Fibroblast of upper back skin (primary cell): ENCODE data around the gene PARD3.
"Not testable (repeated sequence)": the region's sequence is repeated elsewhere in the genome, so short reads cannot be mapped to it uniquely, and the experiment has no call there.

Source experiments
- DNase-seq: peaks from one replicate; pipeline ENCODE4 v3.0.0-alpha.2; 2013

Gene PARD3

DNA sequence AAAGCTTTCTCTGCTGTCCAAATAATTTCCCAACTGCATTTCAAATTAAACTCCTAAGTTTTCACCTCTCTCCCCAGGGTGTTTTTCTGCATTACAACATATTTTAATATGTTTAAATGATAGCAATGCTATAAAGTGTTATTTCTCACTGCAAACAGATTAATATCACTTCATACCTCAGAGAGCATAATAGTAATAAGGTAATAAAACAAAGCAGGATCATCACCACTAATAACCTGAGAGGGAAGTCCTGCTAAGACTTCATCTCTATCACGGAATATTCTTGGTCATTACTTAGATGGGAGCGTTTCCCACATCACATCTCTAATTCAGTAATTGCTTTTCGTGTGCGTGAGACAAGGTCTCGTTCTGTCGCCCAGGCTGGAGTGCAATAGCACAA, 168.8 kb downstream of the PARD3 start:
- no peak for DNase-seq

DNA sequence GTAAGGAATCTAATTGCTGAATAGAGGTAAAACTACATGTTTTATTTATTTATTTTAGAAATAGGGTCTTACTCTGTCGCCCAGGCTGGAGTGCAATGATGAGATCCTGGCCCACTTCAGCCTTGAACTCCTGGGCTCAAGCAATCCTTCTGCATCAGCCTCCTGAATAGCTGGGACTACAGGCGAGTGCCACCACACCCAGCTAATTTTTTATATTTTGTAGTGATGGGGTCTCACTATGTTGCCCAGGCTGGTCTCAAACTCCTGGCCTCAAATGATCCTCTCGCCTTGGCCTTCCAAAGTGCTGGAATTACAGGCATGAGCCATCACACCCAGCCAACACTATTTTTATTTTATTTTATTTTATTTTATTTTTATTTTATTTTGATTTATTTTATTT, 170.3 kb downstream of the PARD3 start:
- DNase-seq: not testable (repeated sequence)

- no peak for DNase-seq
Observed at GRCh38 chr10:34644224-34644623, 170.9 kb downstream of the PARD3 start.

- DNase-seq: no peak
Observed at GRCh38 chr10:34643620-34644019, 171.5 kb downstream of the PARD3 start.

DNA sequence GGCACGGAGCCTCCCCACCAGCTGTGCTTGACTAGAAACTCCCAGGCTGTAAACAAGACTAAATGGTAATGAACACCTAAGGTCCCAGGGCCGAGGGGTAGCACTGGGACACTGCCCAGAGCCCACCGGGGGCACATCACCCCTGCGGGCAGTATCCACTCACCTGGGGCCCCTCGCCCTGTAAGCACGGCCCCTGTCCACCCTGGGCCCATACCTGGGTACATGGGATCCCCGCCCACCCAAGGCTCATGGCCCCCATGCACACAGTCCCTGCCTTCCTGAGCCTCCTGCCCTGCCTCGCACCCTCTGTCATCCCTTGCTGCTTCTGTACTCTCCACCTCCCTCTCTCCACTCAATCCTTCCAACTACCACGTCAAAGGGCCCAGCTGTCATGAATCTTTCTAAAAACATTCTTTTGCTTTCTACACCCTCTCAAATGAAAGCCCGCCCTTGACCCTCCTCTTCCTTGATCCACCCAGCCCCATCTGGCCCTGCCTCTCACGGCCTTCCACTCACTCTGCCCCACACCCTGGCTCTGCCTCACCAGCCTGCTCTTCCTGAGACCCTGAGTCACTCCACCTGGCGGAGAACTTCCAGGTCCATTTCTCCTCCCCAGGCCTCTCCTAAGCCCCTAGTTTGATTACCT, 173.1 kb downstream of the PARD3 start:
- DNase-seq: no peak

GRCh38 chr10:34641147-34641912, 173.8 kb downstream of the PARD3 start:
- DNase-seq: no peak

GRCh38 chr10:34638406-34639054, 176.6 kb downstream of the PARD3 start:
- DNase-seq: peak; percentile 89

GRCh38 chr10:34637418-34637911, 177.6 kb downstream of the PARD3 start:
- DNase-seq: peak; percentile 36

DNA sequence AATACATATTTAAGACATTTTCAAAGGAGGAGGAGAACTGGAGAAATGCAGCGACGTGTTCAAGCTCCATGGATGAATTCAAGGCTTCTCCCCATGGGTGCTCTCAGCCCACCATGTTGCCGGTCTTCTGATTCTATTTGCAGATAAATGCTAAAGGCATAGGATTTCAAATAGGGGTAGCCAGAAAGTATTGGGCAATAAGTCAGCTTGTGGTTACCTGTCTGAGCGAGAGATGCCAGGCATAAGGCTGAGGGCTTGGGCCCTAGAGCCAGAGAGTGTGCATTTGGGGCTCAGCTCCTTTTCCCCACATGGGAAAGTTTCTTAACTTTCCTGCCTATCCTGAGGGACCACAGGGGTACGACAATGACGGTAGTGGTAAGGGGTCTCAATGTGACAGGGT, 180.0 kb downstream of the PARD3 start:
- no peak for DNase-seq

DNA sequence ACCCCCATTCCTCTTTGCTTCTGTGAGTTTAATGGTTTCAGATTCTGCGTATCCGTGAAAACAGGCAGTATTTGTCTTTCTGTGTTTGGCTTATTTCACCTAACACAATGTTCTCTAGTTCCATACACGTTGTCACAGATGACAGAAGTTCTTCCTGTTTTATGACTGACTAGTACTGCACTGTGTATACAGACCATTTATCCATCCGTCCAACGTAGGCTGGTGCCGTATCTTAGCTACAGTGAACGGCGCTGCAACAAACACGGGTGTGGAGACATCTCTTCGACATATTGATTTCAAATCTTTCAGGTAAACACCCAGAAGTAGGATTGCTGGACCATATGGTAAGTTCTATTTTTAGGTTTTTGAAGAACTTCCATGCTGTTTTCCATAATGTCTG, 181.7 kb downstream of the PARD3 start:
- DNase-seq: no peak

- no peak for DNase-seq
Observed at GRCh38 chr10:34629084-34629483, 186.0 kb downstream of the PARD3 start.

GRCh38 chr10:34628174-34628796, 186.8 kb downstream of the PARD3 start:
- DNase-seq: no peak

- DNase-seq: no peak
Observed at GRCh38 chr10:34627741-34628140, 187.4 kb downstream of the PARD3 start.

DNA sequence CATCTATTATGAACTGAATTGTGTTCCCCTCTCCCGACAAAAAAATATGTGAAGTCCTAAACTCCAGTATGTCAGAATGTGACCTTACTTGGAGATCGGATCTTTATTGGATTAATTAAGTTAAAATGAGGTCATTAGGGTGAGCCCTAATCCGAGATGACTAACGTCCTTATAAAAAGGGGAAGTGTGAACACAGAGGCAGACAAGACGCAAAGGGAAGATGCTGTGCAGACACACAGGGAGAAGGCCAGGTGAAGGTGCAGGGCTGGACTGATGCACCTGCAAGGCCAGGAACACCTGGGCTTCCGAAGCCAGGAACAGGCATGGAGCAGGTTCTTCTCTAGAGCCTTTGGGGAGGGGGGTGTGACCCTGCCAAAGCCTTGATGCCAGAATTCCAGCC, 187.8 kb downstream of the PARD3 start:
- no peak for DNase-seq

- DNase-seq: peak; percentile 52
Observed at GRCh38 chr10:34626158-34626880, 188.8 kb downstream of the PARD3 start.

DNA sequence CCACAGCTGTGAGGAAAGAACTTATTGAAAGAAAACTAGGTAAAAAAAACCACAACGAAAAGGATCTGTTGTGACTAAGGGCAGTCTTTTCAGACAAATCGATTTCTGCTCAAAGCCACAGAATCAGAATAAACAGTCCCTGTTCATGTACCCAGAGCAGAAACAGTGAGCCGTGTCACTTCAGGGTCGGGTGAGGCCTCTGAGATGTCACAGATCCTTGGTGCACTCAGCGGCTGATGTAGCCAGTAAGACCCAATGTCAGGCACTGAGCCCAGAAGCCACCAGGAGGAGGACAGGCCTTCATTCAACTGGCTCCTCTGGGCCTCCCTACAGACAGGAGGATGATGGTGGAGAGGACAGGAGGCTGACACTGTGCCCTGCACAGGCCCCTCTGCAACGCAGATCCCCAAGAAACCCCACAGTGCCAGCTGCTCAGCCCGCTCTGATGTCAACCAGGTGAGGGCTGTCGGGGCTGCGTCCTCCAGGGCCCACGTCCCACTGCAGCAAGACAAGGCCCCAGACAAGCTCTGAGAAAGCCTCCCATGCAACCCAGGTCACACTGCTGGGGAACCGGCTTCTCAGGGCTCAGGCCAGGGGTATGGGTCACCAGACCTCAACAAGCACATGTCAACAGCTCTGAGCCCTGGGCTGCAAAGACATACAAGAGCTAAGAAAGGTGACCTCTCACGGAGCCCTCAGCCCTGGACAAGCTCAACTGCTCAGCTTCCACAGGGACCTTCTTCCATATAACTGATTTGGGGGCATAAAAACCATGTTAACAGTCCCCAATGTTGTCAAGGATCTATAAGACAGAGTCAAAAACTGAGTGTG, 190.6 kb downstream of the PARD3 start:
- DNase-seq: no peak

GRCh38 chr10:34622945-34623344, 192.2 kb downstream of the PARD3 start:
- DNase-seq: no peak

DNA sequence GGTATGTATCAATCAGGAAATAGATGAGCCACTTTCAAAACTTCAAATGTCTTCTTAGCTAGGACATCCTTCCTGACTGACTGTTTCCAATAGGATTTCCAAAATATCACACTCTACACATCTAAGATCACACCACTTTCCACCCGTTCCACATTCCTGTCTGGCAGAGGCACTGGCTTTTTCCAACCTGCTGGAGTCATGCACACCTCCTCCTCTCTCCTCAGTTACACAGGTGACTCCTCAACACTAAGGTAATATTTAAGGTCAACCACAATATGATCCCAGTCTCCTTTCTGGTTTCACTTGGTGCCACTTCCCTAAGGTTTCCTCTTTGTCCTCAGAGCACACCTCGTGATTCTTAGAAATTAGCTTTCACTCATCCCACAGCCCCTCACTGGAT, 196.5 kb downstream of the PARD3 start:
- DNase-seq: no peak

- DNase-seq: peak; percentile 57
Observed at GRCh38 chr10:34615770-34616169, 199.3 kb downstream of the PARD3 start.

DNA sequence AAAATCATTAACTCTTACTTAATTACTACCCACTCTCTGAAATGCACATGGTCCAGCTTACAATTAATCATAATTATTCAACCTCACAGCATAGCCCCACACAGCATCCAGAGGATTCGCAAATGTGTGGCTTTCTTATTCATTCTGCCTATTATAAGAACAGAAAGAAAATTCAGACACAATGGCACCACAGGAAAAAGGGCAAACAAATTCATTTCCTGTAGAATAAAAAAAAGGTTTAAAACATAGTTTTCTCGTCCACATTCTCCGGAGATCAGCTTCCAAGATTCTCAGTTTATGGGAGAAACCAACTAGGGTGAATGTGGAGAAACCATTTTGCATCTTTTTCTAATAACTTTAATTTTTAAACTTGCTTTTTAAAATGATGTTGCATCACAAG, 201.6 kb downstream of the PARD3 start:
- DNase-seq: no peak

GRCh38 chr10:34612938-34613337, 202.2 kb downstream of the PARD3 start:
- no peak for DNase-seq

- peak; percentile 37 for DNase-seq
Observed at GRCh38 chr10:34612446-34612845, 202.7 kb downstream of the PARD3 start.
